Mesendoderm (in vitro differentiated cells): ENCODE results near the gene C19orf81. TPM values are rescaled to one million over a fixed set of nuclear protein-coding genes. Genes with fewer than 3 reads are reported as not detected.

ENCODE experiments used
- DNase-seq: peaks from one replicate; pipeline ENCODE4 v3.0.0; 2013
- H2AK5ac ChIP-seq: 2 replicates; pipeline ENCODE4 v1.6.1; 2013; ENCODE audit warnings: low read length, inconsistent platforms
- H2BK120ac ChIP-seq: 2 replicates; pipeline ENCODE4 v1.6.1; 2013; ENCODE audit warnings: low read depth, mild to moderate bottlenecking, low read length, moderate library complexity, mixed read lengths
- H2BK15ac ChIP-seq: replicated peaks from 2 replicates; pipeline ENCODE4 v1.6.1; 2013; ENCODE audit warnings: low read depth, mild to moderate bottlenecking, moderate library complexity
- H2BK5ac ChIP-seq: 2 replicates; pipeline ENCODE4 v1.6.1; 2013; ENCODE audit warnings: low read length, inconsistent platforms
- H3K18ac ChIP-seq: 2 replicates; pipeline ENCODE4 v1.6.1; 2013; ENCODE audit warnings: mild to moderate bottlenecking, low read length, mixed read lengths
- H3K23ac ChIP-seq: one replicate; pipeline ENCODE4 v1.6.1; 2013; ENCODE audit warnings: low read length
- H3K27ac ChIP-seq: 2 replicates; pipeline ENCODE4 v1.5.1; 2013; ENCODE audit warnings: low read depth, mild to moderate bottlenecking, inconsistent platforms, low read length, moderate library complexity
- H3K27me3 ChIP-seq: 2 replicates; pipeline ENCODE4 v1.6.1; 2013; ENCODE audit warnings: low read length, control low read depth, mild to moderate bottlenecking, inconsistent platforms; ENCODE audit not compliant: insufficient read depth, poor library complexity
- H3K36me3 ChIP-seq: 2 replicates; pipeline ENCODE4 v1.6.1; 2013; ENCODE audit warnings: low read length, inconsistent platforms; ENCODE audit not compliant: control insufficient read depth, insufficient read depth
- H3K4ac ChIP-seq: one replicate; pipeline ENCODE4 v1.6.1; 2013; ENCODE audit warnings: low read depth, mild to moderate bottlenecking, low read length, moderate library complexity
- H3K4me1 ChIP-seq: 2 replicates; pipeline ENCODE4 v1.6.1; 2013; ENCODE audit warnings: low read depth, low read length, inconsistent platforms; ENCODE audit not compliant: control insufficient read depth
- H3K4me2 ChIP-seq: 2 replicates; pipeline ENCODE4 v1.6.1; 2013; ENCODE audit warnings: low read length
- H3K4me3 ChIP-seq: 2 replicates; pipeline ENCODE4 v1.5.1; 2013; ENCODE audit warnings: mild to moderate bottlenecking, low read length
- H3K56ac ChIP-seq: one replicate; pipeline ENCODE4 v1.6.1; 2013; ENCODE audit warnings: low read length
- H3K79me1 ChIP-seq: 2 replicates; pipeline ENCODE4 v1.6.1; 2013; ENCODE audit warnings: low read length, inconsistent platforms
- H3K79me2 ChIP-seq: 2 replicates; pipeline ENCODE4 v1.6.1; 2013; ENCODE audit warnings: mild to moderate bottlenecking, low read length; ENCODE audit not compliant: control insufficient read depth, insufficient read depth
- H3K9ac ChIP-seq: 2 replicates; pipeline ENCODE4 v1.6.1; 2013; ENCODE audit warnings: low read length, inconsistent platforms
- H4K5ac ChIP-seq: one replicate; pipeline ENCODE4 v1.6.1; 2013; ENCODE audit warnings: low read length
- H4K8ac ChIP-seq: one replicate; pipeline ENCODE4 v1.6.1; 2013; ENCODE audit warnings: low read depth, mild to moderate bottlenecking, control low read depth, low read length, moderate library complexity
- WGBS: extraction: QIAGEN DNeasy Blood & Tissue Kit; methylation state at CpG from one replicate; pipeline ENCODE4 v1.1.7; 2013; ENCODE audit warnings: low lambda C conversion rate, missing lambda C conversion rate; ENCODE audit not compliant: insufficient coverage; ENCODE audit errors: extremely low coverage; 5-methylcytosine and 5-hydroxymethylcytosine counted together
- polyA plus RNA-seq, 2 experiments: library from polyadenylated mRNA; stranded (reverse); fragments of 200-250 nt; gene quantifications; one replicate each; pipeline ENCODE4 v1.2.3, GENCODE V29; 2013

The C19orf81 gene
- 3.6 TPM for polyA plus RNA-seq (2013, experiment 1 of 2)
- polyA plus RNA-seq (2013, experiment 2 of 2), result 3.6 TPM

DNA sequence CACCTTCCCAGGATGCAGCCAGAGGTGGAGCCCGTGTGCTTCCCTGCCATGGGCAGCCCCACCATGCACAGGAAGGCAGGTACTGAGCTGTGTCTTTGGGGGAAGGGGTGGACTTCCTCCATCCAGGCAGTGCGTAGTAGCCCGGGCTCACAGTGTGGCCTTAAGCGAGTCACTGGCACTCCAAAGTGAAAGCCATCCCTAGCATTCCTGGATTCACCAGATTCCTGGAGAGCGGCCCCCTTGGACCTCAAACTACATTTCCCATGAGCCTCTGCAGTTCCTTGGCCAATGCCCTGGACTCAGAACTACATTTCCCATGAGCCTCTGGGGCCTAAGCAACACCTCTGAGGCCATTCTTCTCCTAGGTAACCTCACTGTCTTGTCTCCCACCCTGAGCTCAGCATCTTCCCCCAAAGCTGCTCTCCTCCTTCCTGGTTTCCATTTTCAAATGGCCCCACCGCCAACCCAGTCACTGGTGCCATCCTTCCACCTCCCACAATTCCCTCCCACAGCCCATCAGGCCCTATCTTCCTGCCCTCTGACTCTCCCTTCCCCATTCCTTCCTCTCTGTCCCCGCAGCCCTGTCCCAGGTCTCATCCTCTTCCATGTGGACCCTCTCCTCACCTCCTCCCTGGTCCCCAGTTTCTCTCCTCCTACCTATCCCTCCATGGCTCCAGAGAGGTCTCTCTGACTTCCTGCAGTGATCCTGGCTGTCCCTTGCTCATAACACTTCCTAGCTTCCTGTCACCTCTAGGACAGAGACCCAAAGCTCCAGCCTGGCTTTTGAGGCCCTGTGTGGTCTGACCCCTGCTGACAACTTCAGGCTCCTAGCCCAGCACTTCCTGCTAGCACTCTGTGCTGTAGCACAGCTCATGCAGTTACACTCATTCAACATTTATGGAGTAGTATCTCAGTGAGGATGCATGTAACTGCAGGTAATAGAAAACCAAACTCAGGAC is at the start of gene C19orf81:
C19orf81 (plus strand) TSS at position 13 of the 959 bp plus-strand sequence; CDS start at position 13, 0 bp downstream.
- whole genome bisulfite sequencing, result no CpG with 5 or more reads among the region's 7 CpGs
- peak; percentile 95 for DNase-seq
- no peak within 1 kb of the TSS for H3K9ac ChIP-seq
- no peak within 1 kb of the TSS for H2BK5ac ChIP-seq
- H4K5ac ChIP-seq, result no peak within 1 kb of the TSS
- peak within 1 kb of the TSS; percentile 49 for H3K56ac ChIP-seq
- H3K27me3 ChIP-seq, result no peaks in the 10 kb centered on the region
- H3K18ac ChIP-seq, result no peak within 1 kb of the TSS
- H2BK15ac ChIP-seq, result no peak within 1 kb of the TSS
- no peak within 1 kb of the TSS for H3K4ac ChIP-seq
- no peak within 1 kb of the TSS for H2BK120ac ChIP-seq
- H3K27ac ChIP-seq, result no peak within 1 kb of the TSS
- H3K4me2 ChIP-seq, result no peak within 1 kb of the TSS
- H3K79me2 ChIP-seq, result no peaks in the 10 kb centered on the region
- H4K8ac ChIP-seq, result no peak within 1 kb of the TSS
- H3K4me1 ChIP-seq, result no peaks in the 10 kb centered on the region
- no peaks in the 10 kb centered on the region for H3K79me1 ChIP-seq
- no peaks in the 10 kb centered on the region for H3K36me3 ChIP-seq
- H3K4me3 ChIP-seq, result no peak within 1 kb of the TSS
- no peak within 1 kb of the TSS for H2AK5ac ChIP-seq
- no peak within 1 kb of the TSS for H3K23ac ChIP-seq

- Histone ChIP-seq H4K5ac (no peak overlapping the region), H3K27me3 (no peaks in the 10 kb centered on the region), H3K56ac (no peak overlapping the region), H3K4me2 (no peak overlapping the region), H3K9ac (no peak overlapping the region), H3K79me1 (no peaks in the 10 kb centered on the region), H2BK15ac (no peak overlapping the region), H3K36me3 (no peaks in the 10 kb centered on the region), H3K4me3 (no peak overlapping the region), H3K79me2 (no peaks in the 10 kb centered on the region), H2AK5ac (no peak overlapping the region), H3K27ac (no peak overlapping the region), H2BK5ac (no peak overlapping the region), H3K4ac (no peak overlapping the region), H3K23ac (no peak overlapping the region), H2BK120ac (no peak overlapping the region), H3K18ac (no peak overlapping the region), H3K4me1 (no peaks in the 10 kb centered on the region), H4K8ac (no peak overlapping the region)
- DNase-seq, result no peak
- no CpG with 5 or more reads among the region's 11 CpGs for WGBS
Observed at GRCh38 chr19:50601407-50602088, 47.7 kb upstream of the C19orf81 start.

DNA sequence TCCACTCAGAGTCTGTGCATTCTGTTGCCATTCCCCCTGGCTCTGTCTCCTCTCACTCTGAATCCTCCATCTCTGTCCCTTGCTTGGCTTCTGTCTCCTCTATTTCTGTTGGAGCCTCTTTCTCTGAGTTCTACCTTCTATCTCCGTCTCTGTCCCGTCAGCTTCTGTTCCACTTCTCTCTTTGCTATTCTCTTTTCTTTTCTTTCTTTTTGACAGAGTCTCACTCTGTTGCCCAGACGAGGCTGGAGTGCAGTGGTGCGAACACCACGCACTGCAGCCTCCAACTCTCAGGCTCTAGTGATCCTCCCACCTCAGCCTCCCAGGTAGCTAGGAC is 47.2 kb upstream of the C19orf81 start:
- Histone ChIP-seq H2BK120ac (no peak overlapping the region), H3K9ac (no peak overlapping the region), H3K27ac (no peak overlapping the region), H3K23ac (no peak overlapping the region), H3K4me3 (no peak overlapping the region), H3K4me2 (no peak overlapping the region), H2AK5ac (no peak overlapping the region), H3K4me1 (no peaks in the 10 kb centered on the region), H3K79me2 (no peaks in the 10 kb centered on the region), H4K8ac (no peak overlapping the region), H3K27me3 (no peaks in the 10 kb centered on the region), H3K36me3 (no peaks in the 10 kb centered on the region), H3K56ac (no peak overlapping the region), H2BK15ac (no peak overlapping the region), H3K4ac (no peak overlapping the region), H4K5ac (no peak overlapping the region), H2BK5ac (no peak overlapping the region), H3K79me1 (no peaks in the 10 kb centered on the region), H3K18ac (no peak overlapping the region)
- DNase-seq, result no peak
- WGBS, result no CpG with 5 or more reads among the region's 5 CpGs

- Histone ChIP-seq H4K8ac (no peak overlapping the region), H3K79me2 (no peaks in the 10 kb centered on the region), H3K4me2 (no peak overlapping the region), H3K27me3 (no peaks in the 10 kb centered on the region), H2AK5ac (no peak overlapping the region), H2BK15ac (no peak overlapping the region), H3K79me1 (no peaks in the 10 kb centered on the region), H3K27ac (no peak overlapping the region), H2BK120ac (no peak overlapping the region), H3K23ac (no peak overlapping the region), H4K5ac (no peak overlapping the region), H3K4ac (no peak overlapping the region), H2BK5ac (no peak overlapping the region), H3K56ac (no peak overlapping the region), H3K18ac (no peak overlapping the region), H3K4me3 (no peak overlapping the region), H3K9ac (no peak overlapping the region), H3K4me1 (no peaks in the 10 kb centered on the region), H3K36me3 (no peaks in the 10 kb centered on the region)
- DNase-seq, result no peak
- WGBS, result no CpG with 5 or more reads among the region's 6 CpGs
Observed at GRCh38 chr19:50602496-50602895, 46.7 kb upstream of the C19orf81 start.

- H3K23ac ChIP-seq, result no peak overlapping the region
- no peak overlapping the region for H3K4ac ChIP-seq
- no CpG with 5 or more reads among the region's 4 CpGs for WGBS
- no peak overlapping the region for H2BK5ac ChIP-seq
- no peak overlapping the region for H3K18ac ChIP-seq
- H4K5ac ChIP-seq, result no peak overlapping the region
- H2AK5ac ChIP-seq, result no peak overlapping the region
- no peak for DNase-seq
- H3K4me3 ChIP-seq, result no peak overlapping the region
- H3K4me1 ChIP-seq, result no peaks in the 10 kb centered on the region
- H3K79me2 ChIP-seq, result no peaks in the 10 kb centered on the region
- no peak overlapping the region for H2BK15ac ChIP-seq
- no peak overlapping the region for H3K4me2 ChIP-seq
- no peak overlapping the region for H4K8ac ChIP-seq
- no peaks in the 10 kb centered on the region for H3K79me1 ChIP-seq
- no peaks in the 10 kb centered on the region for H3K36me3 ChIP-seq
- H3K27me3 ChIP-seq, result no peaks in the 10 kb centered on the region
- no peak overlapping the region for H3K27ac ChIP-seq
- H3K9ac ChIP-seq, result no peak overlapping the region
- H3K56ac ChIP-seq, result no peak overlapping the region
- H2BK120ac ChIP-seq, result no peak overlapping the region
Observed at GRCh38 chr19:50602935-50603334, 46.3 kb upstream of the C19orf81 start.
